GM12864 (cell line): ENCODE measurements around the gene PPM1H.

ENCODE experiments used
- DNase-seq: peaks from one replicate; pipeline ENCODE4 v3.0.0-alpha.2; 2011; ENCODE audit warnings: low read depth
- H3K4me3 ChIP-seq: 2 replicates; pipeline ENCODE4 v1.5.1; 2011; ENCODE audit warnings: mild to moderate bottlenecking, low read depth, low read length, control low read depth
- TF ChIP-seq, protein P1 (sequence below): IDR thresholded peaks from 2 replicates; pipeline ENCODE4 v1.5.1; 2011; ENCODE audit warnings: low read depth, mild to moderate bottlenecking, moderate library complexity, low read length, control low read depth, inconsistent platforms; ENCODE audit errors: missing control alignments

The PPM1H gene

DNA sequence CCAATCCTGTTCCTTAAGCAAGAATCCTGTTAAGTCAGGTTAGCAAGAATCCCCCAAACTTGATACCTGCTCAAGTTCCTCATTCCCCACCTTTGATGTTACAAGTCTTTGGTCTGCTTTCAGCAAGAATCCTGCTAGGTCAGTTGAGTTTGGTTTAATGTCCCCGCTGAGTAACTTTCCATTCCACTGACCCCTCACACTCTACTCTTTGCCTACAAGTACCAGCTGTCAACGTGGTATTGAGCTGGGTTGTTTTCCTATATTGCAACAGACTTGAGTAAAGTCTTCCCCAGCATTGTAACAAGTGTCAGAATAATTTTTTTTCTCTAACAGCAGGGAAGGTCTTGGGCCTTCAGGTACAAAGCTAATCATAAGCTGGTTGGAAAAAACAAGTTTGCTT, 6.3 kb downstream of the PPM1H start:
- no peak for DNase-seq
- TF ChIP-seq, protein P1, sequence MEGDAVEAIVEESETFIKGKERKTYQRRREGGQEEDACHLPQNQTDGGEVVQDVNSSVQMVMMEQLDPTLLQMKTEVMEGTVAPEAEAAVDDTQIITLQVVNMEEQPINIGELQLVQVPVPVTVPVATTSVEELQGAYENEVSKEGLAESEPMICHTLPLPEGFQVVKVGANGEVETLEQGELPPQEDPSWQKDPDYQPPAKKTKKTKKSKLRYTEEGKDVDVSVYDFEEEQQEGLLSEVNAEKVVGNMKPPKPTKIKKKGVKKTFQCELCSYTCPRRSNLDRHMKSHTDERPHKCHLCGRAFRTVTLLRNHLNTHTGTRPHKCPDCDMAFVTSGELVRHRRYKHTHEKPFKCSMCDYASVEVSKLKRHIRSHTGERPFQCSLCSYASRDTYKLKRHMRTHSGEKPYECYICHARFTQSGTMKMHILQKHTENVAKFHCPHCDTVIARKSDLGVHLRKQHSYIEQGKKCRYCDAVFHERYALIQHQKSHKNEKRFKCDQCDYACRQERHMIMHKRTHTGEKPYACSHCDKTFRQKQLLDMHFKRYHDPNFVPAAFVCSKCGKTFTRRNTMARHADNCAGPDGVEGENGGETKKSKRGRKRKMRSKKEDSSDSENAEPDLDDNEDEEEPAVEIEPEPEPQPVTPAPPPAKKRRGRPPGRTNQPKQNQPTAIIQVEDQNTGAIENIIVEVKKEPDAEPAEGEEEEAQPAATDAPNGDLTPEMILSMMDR = no peak
- H3K4me3 ChIP-seq = no peak overlapping the region

DNA sequence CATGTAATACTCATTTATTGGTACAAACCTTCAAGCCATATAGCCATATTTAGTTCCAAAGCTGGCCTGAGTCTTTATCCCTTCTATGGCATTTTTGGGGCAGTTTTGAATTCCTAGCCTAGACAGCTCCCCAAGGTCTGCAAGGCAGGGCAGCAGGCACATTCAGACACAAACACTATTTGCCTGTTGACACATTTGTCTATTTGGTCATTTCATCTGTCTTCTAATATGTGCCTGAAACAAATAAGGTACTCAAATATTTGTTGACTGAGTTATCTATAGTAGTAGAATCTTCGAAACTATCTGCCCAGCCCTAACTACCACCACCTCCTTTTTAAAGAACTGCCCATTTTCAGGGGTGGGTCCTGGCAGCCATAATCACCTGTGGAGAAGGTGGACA, 9.3 kb downstream of the PPM1H start:
- DNase-seq = no peak
- TF ChIP-seq, protein P1 = no peak
- no peak overlapping the region for H3K4me3 ChIP-seq

DNA sequence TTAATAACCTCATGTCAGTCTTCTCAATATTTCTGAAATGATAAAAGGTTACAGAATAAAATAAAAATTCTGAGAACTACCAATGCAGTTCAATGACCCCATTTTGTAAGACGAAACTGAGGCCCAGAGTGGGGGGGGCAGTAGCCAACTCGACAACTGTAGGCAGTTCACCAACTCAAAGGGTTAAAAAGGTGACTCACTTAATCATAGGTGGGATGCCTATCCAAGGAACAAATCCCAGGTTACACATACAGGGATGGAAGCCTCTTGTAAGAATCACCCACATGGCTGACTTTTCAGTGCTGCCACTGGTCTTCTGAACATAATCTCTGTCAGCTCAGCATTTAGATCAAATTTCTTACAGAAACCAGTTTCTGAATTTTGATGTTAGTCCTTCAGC, 10.9 kb downstream of the PPM1H start:
- TF ChIP-seq, protein P1 = no peak
- no peak for DNase-seq
- H3K4me3 ChIP-seq = no peak overlapping the region

DNA sequence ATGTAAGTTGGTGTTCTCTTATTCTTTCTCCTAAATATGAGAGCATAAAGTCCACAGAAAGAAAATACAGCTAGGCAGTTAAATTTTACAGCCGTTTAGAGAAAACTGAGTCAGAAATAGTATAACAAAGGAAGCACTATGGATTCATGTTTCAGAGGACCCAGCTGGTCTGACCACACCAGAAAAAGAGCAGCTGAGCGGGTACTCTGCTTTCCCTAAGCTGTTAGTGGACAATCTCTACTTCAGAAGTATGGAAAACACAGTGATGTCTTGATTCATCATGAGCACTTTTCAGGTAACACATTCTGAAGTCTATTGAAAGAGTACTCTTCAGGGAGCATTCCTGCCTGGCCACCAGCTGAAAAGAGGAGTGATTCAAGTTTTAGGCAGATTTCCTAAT, 12.4 kb downstream of the PPM1H start:
- TF ChIP-seq, protein P1 = no peak
- DNase-seq = no peak
- H3K4me3 ChIP-seq = no peak overlapping the region

DNA sequence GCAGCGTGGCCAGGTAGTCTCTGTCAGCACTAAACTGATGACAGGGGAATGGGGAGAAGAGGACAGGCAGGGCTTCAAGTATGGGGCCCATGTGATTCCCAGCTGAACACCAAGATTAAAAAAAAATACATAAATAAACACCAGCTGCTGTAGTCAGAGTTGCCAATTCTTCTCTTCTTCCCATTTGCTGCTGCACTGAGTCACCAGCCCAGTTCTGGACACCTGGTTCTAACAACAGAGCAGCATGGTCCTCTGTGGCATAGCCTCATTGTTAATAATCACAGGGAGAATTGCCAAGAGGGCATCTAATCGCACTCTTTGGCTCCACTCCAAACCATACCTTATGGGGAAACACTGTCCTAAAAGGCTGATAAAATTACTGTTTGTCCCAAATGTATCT, 15.1 kb downstream of the PPM1H start:
- no peak overlapping the region for H3K4me3 ChIP-seq
- TF ChIP-seq, protein P1 = no peak
- no peak for DNase-seq

DNA sequence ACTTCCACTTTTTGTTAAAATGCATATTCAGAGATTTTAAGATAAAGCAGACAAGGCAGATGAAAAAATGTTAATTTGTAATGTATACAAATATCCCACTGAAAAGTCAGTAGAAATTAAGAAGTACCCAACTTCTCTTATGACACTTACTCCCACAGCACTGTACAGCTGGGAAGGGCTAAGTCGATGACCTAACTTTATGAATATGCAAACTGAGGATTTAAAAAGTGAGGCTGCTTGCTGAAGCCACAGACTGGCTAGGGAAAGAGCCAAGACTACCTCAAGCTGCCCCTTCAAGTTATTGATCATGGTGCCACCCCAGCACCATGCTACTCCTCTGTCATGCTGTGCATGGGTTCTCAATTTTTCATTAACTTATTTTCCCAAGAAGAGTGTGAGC, 17.0 kb downstream of the PPM1H start:
- H3K4me3 ChIP-seq = no peak overlapping the region
- TF ChIP-seq, protein P1 = no peak
- DNase-seq = no peak

DNA sequence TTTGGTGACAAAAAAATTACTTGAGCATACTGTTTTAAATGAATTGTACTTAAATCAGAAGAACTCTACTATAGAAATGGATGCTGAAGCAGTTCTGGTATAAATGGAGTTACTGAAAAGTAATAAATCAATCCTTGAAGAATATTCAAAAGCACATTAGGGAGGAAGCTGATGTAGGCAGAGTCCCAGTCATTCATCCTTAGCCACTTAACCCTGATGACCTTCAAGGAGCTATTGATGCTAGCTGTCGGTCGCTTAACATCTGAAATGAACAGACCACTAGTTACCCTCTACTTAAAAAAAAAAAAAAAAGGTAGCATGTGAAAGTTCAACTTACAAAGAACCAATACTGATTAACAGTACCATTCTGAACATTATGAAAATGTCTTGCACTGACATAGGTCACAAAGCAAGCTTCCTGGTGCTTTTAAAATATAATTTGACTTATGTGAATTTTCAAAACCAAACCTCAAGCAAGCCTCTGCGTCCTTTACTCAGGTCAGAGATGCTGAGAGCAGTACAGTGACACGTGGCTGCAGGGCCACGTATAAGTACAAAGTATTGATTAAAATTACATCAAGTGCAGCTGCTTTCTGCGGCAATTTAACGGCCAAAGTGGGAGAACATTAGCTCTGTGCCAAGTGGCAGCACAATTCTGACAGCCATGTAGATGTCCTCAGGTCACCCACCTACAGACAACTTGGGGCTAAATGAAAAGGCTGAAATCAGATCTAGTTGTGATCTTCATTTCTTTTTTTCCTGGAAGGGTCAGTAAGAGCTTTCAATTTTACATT, 18.1 kb downstream of the PPM1H start:
- DNase-seq = no peak
- TF ChIP-seq, protein P1 = no peak
- H3K4me3 ChIP-seq = no peak overlapping the region
